ENCODE data around the gene ZNF124. TPM values are rescaled to one million over a fixed set of nuclear protein-coding genes. Genes with fewer than 3 reads are reported as not detected.

ZNF124 gene
- total RNA-seq, 1 experiment from 2014 or later, result 18.8 TPM

DNA sequence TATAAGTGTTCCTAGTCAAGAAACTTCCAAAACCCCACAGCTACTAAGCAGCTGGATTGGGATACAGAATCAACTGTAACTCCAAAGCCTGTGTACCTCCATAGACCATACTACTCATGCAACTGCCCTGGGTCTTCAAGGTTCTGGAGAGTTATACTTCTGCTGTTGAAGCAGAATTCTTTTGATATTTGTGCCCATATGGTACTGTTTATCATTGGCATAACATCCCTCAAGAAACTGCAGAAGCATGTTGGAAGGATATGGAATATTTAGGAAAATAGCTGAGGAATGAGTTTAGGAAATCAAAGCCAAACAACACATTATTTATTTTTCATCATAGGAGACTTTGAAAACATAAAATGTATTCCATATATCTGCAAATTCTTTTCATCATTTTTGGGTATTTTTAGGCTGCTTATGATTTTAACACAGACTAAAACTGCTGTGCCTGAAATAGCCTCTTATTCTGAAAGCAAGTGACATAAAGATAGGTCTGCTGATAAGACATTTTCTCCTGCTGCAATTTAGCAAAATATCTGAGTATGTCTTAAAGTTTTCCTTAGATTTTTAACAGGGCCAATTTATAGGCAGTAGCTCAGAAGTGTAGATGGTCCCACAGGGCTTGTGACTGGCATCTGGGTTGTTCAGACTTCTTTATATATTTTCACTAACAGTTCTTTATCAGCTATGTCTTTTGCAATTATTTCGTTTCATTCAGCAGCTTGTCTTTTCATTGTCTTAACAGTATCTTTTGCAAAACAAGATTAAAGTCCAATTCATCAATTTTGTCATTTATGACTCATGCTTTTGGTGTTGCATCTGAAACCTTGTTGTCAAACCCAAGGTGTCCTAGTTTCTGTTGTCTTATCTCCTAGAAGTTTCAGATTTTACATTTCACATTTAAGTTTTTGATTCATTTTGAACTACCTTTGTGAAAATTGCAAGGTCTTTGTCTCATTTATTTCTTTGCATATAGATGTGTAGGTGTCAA lies 41.1 kb upstream of the ZNF124 start:
- Mint-ChIP-seq H3K27me3 (ENCODE audit: insufficient read depth, unreplicated experiment) (peaks cover 47% of the 10 kb centered on the region), H3K36me3 (ENCODE audit: insufficient read depth, unreplicated experiment) (no peaks in the 10 kb centered on the region), H3K9me3 (ENCODE audit: unreplicated experiment) (no peaks in the 10 kb centered on the region), H3K4me3 (ENCODE audit: unreplicated experiment) (no peak overlapping the region), H3K27ac (ENCODE audit: low read depth, unreplicated experiment) (no peak overlapping the region), H3K4me1 (ENCODE audit: insufficient read depth, unreplicated experiment) (peaks cover 17% of the 10 kb centered on the region)
- peak; percentile 24 for DNase-seq (ENCODE audit: unreplicated experiment)
- POLR2A ChIA-PET, result interaction anchor here (0.7 to 5.3 kb wide), 5 partner anchors 9 to 119 kb away, joined by 3 to 53 read pairs (median 4); partner anchors contain the start of genes ZNF496 and ZNF669
- TF ChIP-seq, protein P1, sequence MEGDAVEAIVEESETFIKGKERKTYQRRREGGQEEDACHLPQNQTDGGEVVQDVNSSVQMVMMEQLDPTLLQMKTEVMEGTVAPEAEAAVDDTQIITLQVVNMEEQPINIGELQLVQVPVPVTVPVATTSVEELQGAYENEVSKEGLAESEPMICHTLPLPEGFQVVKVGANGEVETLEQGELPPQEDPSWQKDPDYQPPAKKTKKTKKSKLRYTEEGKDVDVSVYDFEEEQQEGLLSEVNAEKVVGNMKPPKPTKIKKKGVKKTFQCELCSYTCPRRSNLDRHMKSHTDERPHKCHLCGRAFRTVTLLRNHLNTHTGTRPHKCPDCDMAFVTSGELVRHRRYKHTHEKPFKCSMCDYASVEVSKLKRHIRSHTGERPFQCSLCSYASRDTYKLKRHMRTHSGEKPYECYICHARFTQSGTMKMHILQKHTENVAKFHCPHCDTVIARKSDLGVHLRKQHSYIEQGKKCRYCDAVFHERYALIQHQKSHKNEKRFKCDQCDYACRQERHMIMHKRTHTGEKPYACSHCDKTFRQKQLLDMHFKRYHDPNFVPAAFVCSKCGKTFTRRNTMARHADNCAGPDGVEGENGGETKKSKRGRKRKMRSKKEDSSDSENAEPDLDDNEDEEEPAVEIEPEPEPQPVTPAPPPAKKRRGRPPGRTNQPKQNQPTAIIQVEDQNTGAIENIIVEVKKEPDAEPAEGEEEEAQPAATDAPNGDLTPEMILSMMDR (IDR thresholded peaks at IDR 0.05; ENCODE audit: unreplicated experiment), result no peak
- CTCF ChIA-PET, result interaction anchor here (0.9 to 1.3 kb wide), 5 partner anchors 13 to 306 kb away, joined by 3 to 4 read pairs (median 3); no protein-coding TSS in a partner anchor
- no TSS peak for BruUV-seq (replicated peaks)
- intact Hi-C loops (cut with micrococcal nuclease), result no loop called here

DNA sequence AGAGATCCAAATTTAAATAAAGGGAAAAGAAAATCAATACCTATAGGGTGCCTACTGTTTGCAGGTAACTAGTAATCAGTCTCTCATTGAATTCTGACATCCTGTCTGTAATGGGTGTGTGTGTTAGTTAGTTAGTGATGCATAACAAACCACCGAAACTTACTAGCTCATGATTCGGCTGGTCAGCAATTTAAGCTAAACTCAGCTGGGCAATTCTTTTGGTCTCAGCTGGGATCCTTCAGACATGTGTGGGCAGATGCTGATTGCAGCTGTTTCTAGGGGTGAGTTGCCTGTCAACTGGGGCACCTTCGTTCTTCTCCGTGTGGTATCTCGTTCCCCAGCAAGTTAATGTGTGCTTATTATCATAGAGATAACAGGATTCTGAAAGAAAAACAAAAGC lies 40.2 kb upstream of the ZNF124 start:
- peak overlapping the region; percentile 98 for H3K27ac Mint-ChIP-seq (ENCODE audit: low read depth, unreplicated experiment)
- no peaks in the 10 kb centered on the region for H3K36me3 Mint-ChIP-seq (ENCODE audit: insufficient read depth, unreplicated experiment)
- BruUV-seq (replicated peaks), result no TSS peak
- TF ChIP-seq, protein P1 (IDR thresholded peaks at IDR 0.05; ENCODE audit: unreplicated experiment), result no peak
- no peak overlapping the region for H3K4me3 Mint-ChIP-seq (ENCODE audit: unreplicated experiment)
- DNase-seq (ENCODE audit: unreplicated experiment), result no peak
- CTCF ChIA-PET, result interaction anchor here (0.5 to 1.3 kb wide), 6 partner anchors 14 to 305 kb away, joined by 3 to 4 read pairs (median 3); no protein-coding TSS in a partner anchor
- intact Hi-C loops (cut with micrococcal nuclease), result no loop called here
- H3K27me3 Mint-ChIP-seq (ENCODE audit: insufficient read depth, unreplicated experiment), result peaks cover 39% of the 10 kb centered on the region
- no peaks in the 10 kb centered on the region for H3K9me3 Mint-ChIP-seq (ENCODE audit: unreplicated experiment)
- peaks cover 23% of the 10 kb centered on the region for H3K4me1 Mint-ChIP-seq (ENCODE audit: insufficient read depth, unreplicated experiment)
- POLR2A ChIA-PET, result interaction anchor here (0.5 to 5.3 kb wide), 4 partner anchors 10 to 120 kb away, joined by 3 to 53 read pairs (median 8); partner anchors contain the start of gene ZNF496

DNA sequence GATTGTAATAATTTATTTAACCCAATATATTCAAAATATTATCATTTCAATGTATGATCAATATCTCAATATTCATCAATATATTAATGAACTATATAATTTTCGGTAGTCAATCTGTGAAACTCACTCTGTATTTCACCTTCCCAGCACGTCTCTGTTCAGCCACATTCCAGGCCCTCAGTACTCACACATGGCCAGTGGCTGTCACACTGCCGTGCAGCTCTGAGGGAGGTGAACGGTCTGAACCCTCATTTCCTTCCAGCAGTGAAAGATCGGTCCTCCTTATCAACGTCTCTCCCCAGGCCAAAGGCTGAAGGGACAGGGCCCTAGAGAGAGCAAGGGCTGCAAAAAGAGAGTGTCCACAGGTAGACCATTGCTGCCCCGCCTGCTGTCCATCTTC lies 39.5 kb upstream of the ZNF124 start:
- Mint-ChIP-seq H3K27ac (ENCODE audit: low read depth, unreplicated experiment) (peak overlapping the region; percentile 98), H3K4me3 (ENCODE audit: unreplicated experiment) (no peak overlapping the region), H3K36me3 (ENCODE audit: insufficient read depth, unreplicated experiment) (peaks cover 6% of the 10 kb centered on the region), H3K27me3 (ENCODE audit: insufficient read depth, unreplicated experiment) (peaks cover 32% of the 10 kb centered on the region), H3K9me3 (ENCODE audit: unreplicated experiment) (no peaks in the 10 kb centered on the region), H3K4me1 (ENCODE audit: insufficient read depth, unreplicated experiment) (peaks cover 23% of the 10 kb centered on the region)
- DNase-seq (ENCODE audit: unreplicated experiment), result no peak
- ChIA-PET POLR2A (interaction anchor here (0.5 to 5.3 kb wide), 5 partner anchors 11 to 121 kb away, joined by 3 to 53 read pairs (median 10); partner anchors contain the start of gene ZNF496), CTCF (interaction anchor here (0.9 kb wide), 1 partner anchor 304 kb away, joined by 3 read pairs; no protein-coding TSS in a partner anchor)
- intact Hi-C loops (cut with micrococcal nuclease), result no loop called here
- TF ChIP-seq, protein P1 (IDR thresholded peaks at IDR 0.05; ENCODE audit: unreplicated experiment), result no peak
- BruUV-seq (replicated peaks), result no TSS peak
